ENCODE measurements around the gene PGAP2.

DNA sequence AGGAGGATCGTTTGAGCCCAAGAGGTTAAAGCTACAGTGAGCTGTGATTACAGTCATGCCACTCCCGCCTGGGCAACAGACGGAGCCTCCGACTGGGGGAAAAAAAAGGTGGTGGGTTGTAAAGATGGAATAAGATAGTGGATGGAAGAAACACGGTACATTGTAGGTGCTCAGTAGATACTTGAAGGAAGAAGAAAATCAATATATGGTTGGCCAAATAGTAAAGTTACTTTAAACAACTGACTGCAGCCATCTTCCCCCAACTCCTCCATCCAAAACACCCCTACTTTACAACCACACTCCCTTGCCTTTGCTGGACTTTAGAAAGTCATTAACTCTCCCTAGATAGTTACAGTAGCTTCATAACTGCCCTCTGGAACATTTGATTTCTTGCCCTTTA, 8.5 kb upstream of the PGAP2 start:
- TF ChIP-seq, protein P1, sequence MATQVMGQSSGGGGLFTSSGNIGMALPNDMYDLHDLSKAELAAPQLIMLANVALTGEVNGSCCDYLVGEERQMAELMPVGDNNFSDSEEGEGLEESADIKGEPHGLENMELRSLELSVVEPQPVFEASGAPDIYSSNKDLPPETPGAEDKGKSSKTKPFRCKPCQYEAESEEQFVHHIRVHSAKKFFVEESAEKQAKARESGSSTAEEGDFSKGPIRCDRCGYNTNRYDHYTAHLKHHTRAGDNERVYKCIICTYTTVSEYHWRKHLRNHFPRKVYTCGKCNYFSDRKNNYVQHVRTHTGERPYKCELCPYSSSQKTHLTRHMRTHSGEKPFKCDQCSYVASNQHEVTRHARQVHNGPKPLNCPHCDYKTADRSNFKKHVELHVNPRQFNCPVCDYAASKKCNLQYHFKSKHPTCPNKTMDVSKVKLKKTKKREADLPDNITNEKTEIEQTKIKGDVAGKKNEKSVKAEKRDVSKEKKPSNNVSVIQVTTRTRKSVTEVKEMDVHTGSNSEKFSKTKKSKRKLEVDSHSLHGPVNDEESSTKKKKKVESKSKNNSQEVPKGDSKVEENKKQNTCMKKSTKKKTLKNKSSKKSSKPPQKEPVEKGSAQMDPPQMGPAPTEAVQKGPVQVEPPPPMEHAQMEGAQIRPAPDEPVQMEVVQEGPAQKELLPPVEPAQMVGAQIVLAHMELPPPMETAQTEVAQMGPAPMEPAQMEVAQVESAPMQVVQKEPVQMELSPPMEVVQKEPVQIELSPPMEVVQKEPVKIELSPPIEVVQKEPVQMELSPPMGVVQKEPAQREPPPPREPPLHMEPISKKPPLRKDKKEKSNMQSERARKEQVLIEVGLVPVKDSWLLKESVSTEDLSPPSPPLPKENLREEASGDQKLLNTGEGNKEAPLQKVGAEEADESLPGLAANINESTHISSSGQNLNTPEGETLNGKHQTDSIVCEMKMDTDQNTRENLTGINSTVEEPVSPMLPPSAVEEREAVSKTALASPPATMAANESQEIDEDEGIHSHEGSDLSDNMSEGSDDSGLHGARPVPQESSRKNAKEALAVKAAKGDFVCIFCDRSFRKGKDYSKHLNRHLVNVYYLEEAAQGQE (IDR thresholded peaks at IDR 0.05; ENCODE audit: insufficient read depth in 1 of 2, low read depth in 2 of 2, low read length in 2 of 2): no peak
- TF ChIP-seq POLR2AphosphoS5 (IDR thresholded peaks at IDR 0.05; ENCODE audit: low read depth, low read length) (no peak), FOXP2 (optimal IDR thresholded peaks at IDR 0.05; ENCODE audit: borderline replicate concordance, extremely low read depth, extremely low read length, insufficient read depth) (no peak), TAF1 (IDR thresholded peaks at IDR 0.05; ENCODE audit: borderline replicate concordance, insufficient read depth, low read length) (no peak)

All from PFSK-1 (cell line).